ENCODE data around the gene SNN. TPM values are rescaled to one million over a fixed set of nuclear protein-coding genes. Genes with fewer than 3 reads are reported as not detected.

Gene SNN
- total and polyA plus RNA-seq, 2 donors (not counting 1 experiment from before 2014, with no cell fraction given): 55.4 to 63.3 TPM

GRCh38 chr16:11700264-11701029 is 32.2 kb downstream of the SNN start:
- H3K9me3 ChIP-seq (ENCODE audit: control extremely low read depth in 1 of 3, control insufficient read depth in 2 of 3, insufficient read depth in 1 of 3, low read length in 2 of 3): no peaks in the 10 kb centered on the region
- H3K4me3 Mint-ChIP-seq: no peak overlapping the region
- TF ChIP-seq EZH2 (IDR thresholded peaks at IDR 0.05; ENCODE audit: borderline replicate concordance, insufficient read depth, low read depth, low read length, poor library complexity, severe bottlenecking): no peak
- TF ChIP-seq CTCF (IDR thresholded peaks at IDR 0.05): no peak
- H3K79me2 ChIP-seq (ENCODE audit: control insufficient read depth, insufficient read depth, low read length): peaks cover 92% of the 10 kb centered on the region
- H3K9me3 Mint-ChIP-seq (ENCODE audit: insufficient read depth): no peaks in the 10 kb centered on the region
- H4K20me1 ChIP-seq (ENCODE audit: control insufficient read depth, insufficient read depth, low read length, poor library complexity, severe bottlenecking): no peaks in the 10 kb centered on the region
- no peaks in the 10 kb centered on the region for H3K27me3 ChIP-seq (replicated peaks in 1 of 4; ENCODE audit: control extremely low read depth in 1 of 4, control insufficient read depth in 3 of 4, insufficient read depth in 4 of 4, low read length in 3 of 4)
- H3K4me2 ChIP-seq (replicated peaks; ENCODE audit: low read depth, low read length, poor library complexity, severe bottlenecking): no peak overlapping the region
- H3K4me1 Mint-ChIP-seq: peaks cover 19% of the 10 kb centered on the region
- H3K27ac ChIP-seq (ENCODE audit: low read length in 2 of 2): peak overlapping the region in 1 of 2 donors; percentile 26
- H3K36me3 ChIP-seq (replicated peaks in 1 of 2; ENCODE audit: control extremely low read depth in 1 of 2, control insufficient read depth in 1 of 2, extremely low read depth in 1 of 2, insufficient read depth in 2 of 2, low read length in 1 of 2): peaks cover 0 to 53% of the 10 kb centered on the region in 2 experiments
- CTCF ChIA-PET: interaction anchor here (0.7 kb wide), 2 partner anchors 43 to 1348 kb away, joined by 3 read pairs; partner anchors contain the start of gene TXNDC11
- WGBS (ENCODE audit: insufficient coverage): 45% methylated on average over 3 of the region's 9 CpGs
- peaks cover 3 to 6% of the 10 kb centered on the region in 2 donors for H3K4me1 ChIP-seq (ENCODE audit: control insufficient read depth in 2 of 2, insufficient read depth in 2 of 2, low read length in 2 of 2)
- no peak overlapping the region for H2AFZ ChIP-seq (ENCODE audit: insufficient read depth, low read depth, low read length, poor library complexity, severe bottlenecking)
- DNase-seq: no peak
- H3K9ac ChIP-seq (ENCODE audit: low read length): no peak overlapping the region
- no peak for ATAC-seq (ENCODE audit: low read depth)
- no peak overlapping the region for H3K27ac Mint-ChIP-seq
- intact Hi-C loops (cut with micrococcal nuclease): no loop called here
- H3K4me3 ChIP-seq (ENCODE audit: control extremely low read depth in 1 of 5, extremely low read depth in 1 of 5, insufficient read depth in 1 of 5, low read depth in 2 of 5, low read length in 4 of 5): no peak overlapping the region
- H3K27me3 Mint-ChIP-seq: no peaks in the 10 kb centered on the region
- POLR2A ChIA-PET: interaction anchor here (0.6 to 0.7 kb wide), 3 partner anchors 57 to 83 kb away, joined by 4 to 9 read pairs (median 5); no protein-coding TSS in a partner anchor

All from B cell (primary cell).